ENCODE measurements around the gene MARCHF2. TPM values are rescaled to one million over a fixed set of nuclear protein-coding genes. Genes with fewer than 3 reads are reported as not detected.

The MARCHF2 gene
- total RNA-seq, 1 donor from 2014 or later: 100.0 TPM

GRCh38 chr19:8444677-8445487, 31.8 kb downstream of the MARCHF2 start, which contains the start of gene HNRNPM:
Gene HNRNPM, plus strand, starts transcription at chr19:8444975. Its CDS starts 24 bp downstream, at chr19:8444999.
- ATAC-seq (ENCODE audit: poor library complexity) (peak; percentile 98), DNase-seq (peak; percentile 100)
- intact Hi-C loops (cut with DNase I): no loop called here

DNA sequence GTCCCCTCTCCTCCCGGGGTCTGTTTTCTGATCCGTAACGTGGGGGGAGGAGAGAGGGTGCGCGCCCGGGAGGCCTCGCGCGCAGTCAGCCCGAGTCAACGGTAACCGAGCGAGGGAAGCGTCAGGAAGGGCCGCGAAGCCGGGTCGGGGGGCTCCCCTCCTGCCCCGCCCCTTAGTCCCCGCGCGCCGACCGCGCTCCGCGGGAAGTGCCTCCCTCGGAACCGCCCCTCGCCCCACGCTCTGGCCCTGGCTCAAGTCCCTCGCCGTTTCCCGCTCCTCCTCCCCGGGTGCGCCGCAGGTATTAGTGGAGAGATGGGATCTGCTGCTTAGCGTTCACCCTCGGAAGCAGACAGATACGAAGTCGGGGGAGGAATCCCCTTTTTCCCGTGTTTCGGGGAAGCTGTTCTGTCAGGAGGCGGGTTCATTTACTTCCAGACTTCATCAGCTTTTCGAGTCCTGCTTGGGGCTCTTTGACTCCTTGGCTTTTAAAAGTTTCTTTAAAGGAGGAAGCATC, 32.4 kb downstream of the MARCHF2 start:
- intact Hi-C loops (cut with DNase I): no loop called here
- DNase-seq (peak; percentile 67), ATAC-seq (ENCODE audit: poor library complexity) (peak; percentile 54)

DNA sequence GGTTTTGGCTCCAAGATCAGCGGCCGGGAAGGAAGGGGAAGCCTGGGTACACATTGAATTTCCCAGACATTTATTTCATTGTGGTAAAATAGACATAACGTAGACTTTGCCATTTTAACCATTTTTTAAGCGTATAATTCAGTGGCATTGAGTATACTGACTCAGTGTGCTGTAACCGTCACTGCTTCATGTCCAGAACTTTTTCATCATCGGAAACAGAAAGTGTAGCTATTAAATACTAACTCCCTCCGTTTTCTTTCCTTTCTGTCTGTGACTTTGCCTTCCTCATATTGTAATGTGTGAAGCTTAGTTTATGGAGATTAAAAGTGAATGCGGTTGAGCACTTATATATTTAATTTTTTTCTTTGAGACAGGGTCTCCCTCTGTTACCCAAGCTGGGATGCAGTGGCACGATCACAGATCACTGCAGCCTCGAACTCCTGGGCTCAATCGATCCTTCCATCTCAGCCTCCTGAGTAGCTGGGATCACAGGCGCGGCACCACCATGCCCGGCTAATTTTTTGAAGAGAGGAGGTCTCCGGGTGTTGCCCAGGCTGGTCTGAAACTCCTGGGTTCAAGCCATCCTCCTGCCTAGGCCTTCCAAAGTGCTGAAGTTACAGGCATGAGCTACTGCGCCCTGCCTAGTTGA, 33.1 kb downstream of the MARCHF2 start:
- ATAC-seq (ENCODE audit: poor library complexity) (no peak), DNase-seq (no peak)
- intact Hi-C loops (cut with DNase I): no loop called here

DNA sequence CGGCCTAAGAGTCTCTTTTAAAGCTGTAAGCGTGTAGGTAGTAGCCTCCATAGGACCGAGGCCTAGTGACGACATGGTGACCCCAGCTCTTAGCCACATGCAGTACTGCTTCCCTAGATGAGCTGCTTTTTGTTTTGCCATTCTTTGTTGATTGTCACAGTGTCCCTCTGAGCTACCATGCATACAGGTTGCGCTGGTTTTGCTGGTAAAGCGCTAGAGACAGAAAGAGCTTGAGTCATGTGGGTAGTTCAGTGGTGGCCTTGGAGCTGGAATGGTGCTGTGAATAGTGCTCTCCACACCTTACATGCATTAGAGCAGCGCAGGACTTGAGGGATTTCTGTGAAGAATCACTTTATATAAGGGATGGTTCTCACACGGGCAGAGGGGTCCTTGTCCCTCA, 36.7 kb downstream of the MARCHF2 start:
- ATAC-seq (ENCODE audit: poor library complexity) (no peak), DNase-seq (no peak)
- intact Hi-C loops (cut with DNase I): no loop called here

DNA sequence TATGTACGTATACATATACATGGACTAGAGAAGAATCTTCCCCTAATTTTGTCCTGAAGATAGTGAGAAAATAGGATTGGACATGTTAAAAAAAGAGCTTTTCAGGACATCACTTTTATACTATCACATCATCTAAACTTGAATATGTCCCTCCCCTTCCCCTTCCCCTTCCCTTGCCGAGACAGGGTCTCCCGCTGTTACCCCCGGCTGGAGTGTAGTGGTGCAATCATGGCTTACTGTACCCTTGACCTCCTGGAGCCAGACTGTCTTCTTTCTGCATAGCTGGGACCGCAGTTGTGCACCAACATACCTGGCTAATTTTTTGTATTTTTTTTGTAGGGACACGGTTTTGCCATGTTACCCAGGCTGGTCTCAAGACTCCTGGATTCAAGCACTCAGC, 38.3 kb downstream of the MARCHF2 start:
- DNase-seq (no peak), ATAC-seq (ENCODE audit: poor library complexity) (no peak)
- intact Hi-C loops (cut with DNase I): no loop called here

- ATAC-seq (ENCODE audit: poor library complexity): no peak
- DNase-seq: no peak
- intact Hi-C loops (cut with DNase I): no loop called here
Observed at GRCh38 chr19:8451885-8452284, 38.8 kb downstream of the MARCHF2 start.

- ATAC-seq (ENCODE audit: poor library complexity): no peak
- no peak for DNase-seq
- intact Hi-C loops (cut with DNase I): no loop called here
Observed at GRCh38 chr19:8452446-8453123, 39.5 kb downstream of the MARCHF2 start.

DNA sequence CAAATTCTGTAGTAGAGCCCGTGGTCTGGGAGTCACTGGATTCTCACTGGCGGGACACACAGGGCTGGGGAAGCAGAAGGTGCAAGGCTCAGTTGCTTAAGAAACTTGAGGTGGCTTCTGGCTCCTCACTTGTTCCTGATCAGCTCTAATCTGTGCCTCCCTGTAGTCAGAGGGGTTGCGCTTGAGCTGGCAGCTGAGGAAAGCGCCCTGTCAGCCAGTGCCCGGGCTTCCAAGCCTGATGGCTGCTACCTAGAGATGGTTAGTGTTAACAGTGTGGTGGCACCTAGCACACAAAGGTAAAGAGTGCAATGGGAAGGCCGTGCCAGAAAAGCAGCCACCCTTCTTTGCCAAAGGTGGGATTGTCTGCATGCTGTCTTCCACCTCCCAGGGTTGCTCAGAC, 40.5 kb downstream of the MARCHF2 start:
- ATAC-seq (ENCODE audit: poor library complexity) (no peak), DNase-seq (no peak)
- intact Hi-C loops (cut with DNase I): no loop called here

GRCh38 chr19:8454218-8454617, 41.1 kb downstream of the MARCHF2 start:
- intact Hi-C loops (cut with DNase I): no loop called here
- DNase-seq: no peak
- no peak for ATAC-seq (ENCODE audit: poor library complexity)

- no peak for DNase-seq
- intact Hi-C loops (cut with DNase I): no loop called here
- no peak for ATAC-seq (ENCODE audit: poor library complexity)
Observed at GRCh38 chr19:8455018-8455417, 41.9 kb downstream of the MARCHF2 start.

GRCh38 chr19:8456064-8456463, 43.0 kb downstream of the MARCHF2 start:
- DNase-seq: no peak
- intact Hi-C loops (cut with DNase I): no loop called here
- ATAC-seq (ENCODE audit: poor library complexity): peak; percentile 35

DNA sequence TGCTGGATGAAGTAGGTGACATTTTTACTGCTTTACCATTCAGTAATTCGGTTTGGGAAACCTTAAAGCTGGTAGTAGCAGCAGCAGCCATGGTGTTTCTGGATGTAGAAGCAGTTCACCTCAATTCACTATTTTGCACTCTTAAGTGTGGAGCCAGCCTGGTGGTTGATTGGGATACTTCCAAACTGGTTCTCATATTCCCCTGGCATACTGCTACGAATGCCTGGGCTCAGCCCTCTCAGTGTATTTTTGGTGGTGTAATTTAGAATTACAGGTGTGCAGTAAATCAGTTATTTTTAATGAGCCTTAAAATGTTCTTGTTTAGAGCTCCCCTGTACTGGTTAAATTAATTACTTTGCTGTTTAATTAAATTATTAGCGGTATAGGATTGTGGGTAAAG, 44.1 kb downstream of the MARCHF2 start:
- ATAC-seq (ENCODE audit: poor library complexity) (no peak), DNase-seq (no peak)
- intact Hi-C loops (cut with DNase I): no loop called here

DNA sequence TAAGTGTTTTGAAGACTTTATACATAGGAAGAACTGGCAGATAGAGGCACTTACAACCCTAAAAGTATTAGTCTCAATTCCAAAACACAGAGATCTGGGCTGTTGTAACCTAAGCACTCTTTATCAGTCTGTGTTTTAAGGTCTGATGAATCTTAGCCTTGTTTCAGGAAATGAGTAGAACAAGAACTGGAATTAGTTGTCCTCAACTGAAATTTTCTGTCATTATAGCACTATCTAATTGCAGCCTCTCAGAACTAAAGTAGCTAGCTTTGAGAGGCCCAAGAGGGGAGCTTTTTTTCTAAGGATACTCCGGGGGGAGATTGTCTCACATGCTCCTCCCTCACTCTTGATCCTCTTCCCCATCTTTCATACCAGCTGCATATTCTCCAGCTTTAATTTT, 44.7 kb downstream of the MARCHF2 start:
- DNase-seq: no peak
- no peak for ATAC-seq (ENCODE audit: poor library complexity)
- intact Hi-C loops (cut with DNase I): no loop called here

DNA sequence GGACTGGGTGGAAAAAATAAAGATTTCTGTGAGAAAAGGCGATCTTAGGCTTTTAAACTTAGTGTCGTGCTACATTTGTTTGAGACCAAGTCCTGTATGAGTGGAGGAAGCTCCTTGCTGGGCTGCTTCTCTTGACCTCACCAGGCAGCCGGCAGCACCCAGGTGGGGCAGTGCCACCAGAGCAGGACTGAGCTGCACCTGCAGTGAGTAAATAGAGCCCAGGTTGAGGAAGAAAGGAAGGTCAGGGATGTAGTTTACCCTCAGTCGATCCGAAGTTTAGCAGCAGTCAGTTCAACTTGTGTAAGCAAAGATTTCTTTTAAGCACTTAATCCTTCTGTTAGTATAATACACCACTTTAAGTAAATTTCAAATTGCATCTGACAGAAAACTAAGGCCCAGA, 45.3 kb downstream of the MARCHF2 start:
- intact Hi-C loops (cut with DNase I): no loop called here

GRCh38 chr19:8459095-8459494, 46.0 kb downstream of the MARCHF2 start:
- ATAC-seq (ENCODE audit: poor library complexity) (peak; percentile 26), DNase-seq (no peak)
- intact Hi-C loops (cut with DNase I): no loop called here

More for the DNA sequence above, 45.3 kb downstream of the MARCHF2 start:
- DNase-seq: no peak
- no peak for ATAC-seq (ENCODE audit: poor library complexity)

GRCh38 chr19:8459520-8460270, 46.6 kb downstream of the MARCHF2 start:
- intact Hi-C loops (cut with DNase I): no loop called here
- peak; percentile 71 for ATAC-seq (ENCODE audit: poor library complexity)
- DNase-seq: no peak

- no peak for ATAC-seq (ENCODE audit: poor library complexity)
- DNase-seq: no peak
- intact Hi-C loops (cut with DNase I): no loop called here
Observed at GRCh38 chr19:8460516-8461298, 47.6 kb downstream of the MARCHF2 start.

DNA sequence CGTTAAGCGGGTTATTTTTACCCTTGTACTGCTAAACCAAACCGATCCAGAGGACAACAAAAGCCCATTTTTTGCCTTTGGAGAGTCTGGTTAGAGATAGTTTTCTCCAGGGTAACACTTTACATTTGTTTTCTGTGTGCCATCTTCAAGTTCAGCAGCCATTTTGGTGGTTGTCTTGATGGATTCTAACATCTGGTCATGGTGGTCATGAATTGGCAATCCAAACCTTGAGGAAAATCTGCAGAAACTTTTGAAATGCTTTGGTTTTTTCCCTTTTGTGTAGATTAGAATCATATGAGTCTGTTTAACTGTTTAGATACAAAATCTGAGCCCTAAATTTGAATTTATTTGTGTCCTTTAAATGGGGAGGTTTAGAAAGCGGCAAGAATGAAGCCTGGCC, 48.3 kb downstream of the MARCHF2 start:
- ATAC-seq (ENCODE audit: poor library complexity) (no peak), DNase-seq (no peak)
- intact Hi-C loops (cut with DNase I): no loop called here

Data from Right ventricle myocardium superior (tissue), 1 donor.